HG03460 (cell line): ENCODE results near the gene ISCA1.

ENCODE experiments used
- ATAC-seq: cut with Tn5 transposase; IDR thresholded peaks from one replicate; pipeline ENCODE4 v1.9.1; 2021; ENCODE audit not compliant: unreplicated experiment

ISCA1 gene

DNA sequence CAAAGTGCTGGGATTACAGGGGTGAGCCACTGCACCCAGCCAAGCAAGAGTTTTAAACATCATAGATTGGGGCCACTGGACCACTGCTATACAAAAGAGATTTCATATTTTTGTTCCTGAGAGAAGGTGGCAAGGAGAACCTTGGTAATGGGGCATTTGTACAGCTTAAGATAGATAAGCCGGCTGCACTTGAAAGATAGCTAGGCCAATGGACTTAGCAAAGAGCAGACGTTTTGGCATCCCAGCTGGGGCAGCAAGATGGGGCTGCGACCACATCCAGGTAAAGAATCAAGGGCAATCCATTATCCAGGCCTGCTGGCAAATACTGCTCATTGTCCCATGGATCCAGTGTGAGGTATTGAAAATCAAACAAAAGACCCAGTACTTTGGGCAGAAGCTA is 3.9 kb upstream of the ISCA1 start:
- no peak for ATAC-seq

DNA sequence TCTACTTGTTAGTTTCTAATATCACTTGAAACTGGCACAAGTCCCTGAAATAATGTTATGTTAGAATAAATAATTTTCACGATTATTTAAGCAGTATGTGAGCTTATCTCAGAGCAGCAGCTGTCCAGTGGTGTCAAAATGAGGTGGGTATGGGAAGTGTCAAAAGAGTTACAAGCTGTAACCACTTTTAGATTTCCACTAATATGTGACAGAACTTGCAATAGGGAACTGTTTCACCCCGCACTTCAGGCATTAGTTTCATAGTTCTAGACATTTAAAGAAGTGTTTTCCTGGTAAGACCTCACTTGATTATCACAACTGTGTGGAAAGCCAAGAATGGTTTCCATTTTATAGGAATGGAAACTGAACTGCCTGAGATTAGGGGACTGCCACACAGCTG is 2.9 kb upstream of the ISCA1 start:
- ATAC-seq: no peak

DNA sequence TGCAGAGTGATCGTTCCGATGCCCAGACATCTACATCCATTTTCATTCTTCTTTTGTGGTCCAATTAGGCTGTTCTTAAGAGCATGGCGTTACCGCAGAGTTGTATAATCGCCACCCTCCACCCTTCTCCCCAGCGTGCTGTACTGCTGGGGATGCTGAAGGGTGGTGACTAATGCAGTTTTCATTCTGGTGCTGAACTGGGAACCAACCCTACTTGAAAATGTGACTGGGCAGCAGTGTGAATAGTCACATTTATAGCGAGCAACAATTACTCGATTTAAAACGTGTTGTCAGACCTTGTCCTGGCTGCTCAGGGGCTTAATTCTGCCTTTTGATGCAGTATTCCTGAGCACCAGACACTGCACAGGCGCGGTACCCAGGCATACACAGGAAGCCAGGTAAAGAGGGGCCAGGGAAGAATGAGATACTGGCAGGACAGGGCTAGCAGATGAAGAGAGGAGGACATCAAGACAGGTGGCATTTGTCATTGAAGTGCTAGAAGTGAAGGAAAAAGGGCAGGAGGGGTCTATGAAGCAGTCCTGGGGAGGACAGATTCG is 719 bp upstream of the ISCA1 start:
- ATAC-seq: peak; percentile 21

DNA sequence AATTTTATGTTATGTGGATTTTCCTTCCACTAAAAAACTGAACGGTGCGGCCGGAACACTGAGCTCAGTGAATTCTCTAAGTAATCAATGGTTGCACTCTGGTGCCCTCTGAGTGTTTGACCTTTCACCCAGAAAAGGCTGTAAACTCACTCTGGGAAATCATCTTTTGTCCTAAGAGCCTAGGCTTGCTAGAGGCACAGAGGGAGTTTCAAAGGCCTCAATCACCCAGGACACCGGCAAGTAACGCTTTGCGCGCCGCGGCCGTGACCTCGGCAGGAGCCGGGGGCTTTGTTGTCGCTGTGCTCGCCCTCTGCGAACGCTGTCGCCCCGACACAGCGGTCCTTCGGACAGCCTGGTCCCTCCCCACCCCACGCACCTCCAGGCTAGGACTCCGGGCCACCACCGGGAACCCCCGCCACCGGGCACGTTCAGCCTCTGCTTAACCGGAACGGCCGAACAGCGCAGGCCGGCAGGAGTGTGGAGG is 703 bp downstream of the ISCA1 start:
- peak; percentile 1 for ATAC-seq

DNA sequence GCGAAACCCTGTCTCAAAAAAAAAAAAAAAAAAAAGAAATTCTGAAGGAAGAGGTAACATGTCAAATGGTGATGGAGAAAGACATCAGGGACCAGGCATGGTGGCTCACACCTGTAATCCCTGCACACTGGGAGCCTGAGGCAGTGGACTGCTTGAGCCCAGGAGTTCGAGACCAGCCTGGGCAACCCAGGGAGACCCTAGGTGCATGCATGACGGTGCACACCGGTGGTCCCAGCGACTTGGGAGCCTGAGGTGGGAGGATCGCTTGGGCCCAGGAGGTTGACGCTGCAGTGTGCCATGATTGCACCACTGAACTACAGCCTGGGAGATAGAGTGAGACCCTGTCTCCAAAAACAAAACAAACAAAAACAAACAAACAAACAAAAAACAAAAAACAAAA is 1.8 kb downstream of the ISCA1 start:
- no peak for ATAC-seq

DNA sequence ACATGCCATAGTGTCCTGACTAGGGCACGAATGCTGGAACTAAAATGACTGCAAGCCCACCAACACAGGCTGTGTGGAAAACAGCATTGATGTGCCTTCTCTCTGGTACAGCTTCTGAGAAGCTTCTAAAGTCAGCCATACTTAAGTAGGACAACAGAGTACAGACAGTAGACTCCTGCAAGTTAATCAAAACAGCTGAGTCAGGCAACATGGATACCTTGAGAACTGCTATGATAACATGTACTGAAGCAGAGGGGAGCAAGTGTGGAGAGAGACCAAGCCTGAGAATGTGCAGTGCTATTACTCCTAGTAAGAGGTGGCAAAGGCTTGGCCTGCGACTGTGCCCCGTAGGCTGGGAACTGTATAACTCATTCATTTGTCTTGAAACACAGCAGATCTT is 2.5 kb downstream of the ISCA1 start:
- no peak for ATAC-seq

DNA sequence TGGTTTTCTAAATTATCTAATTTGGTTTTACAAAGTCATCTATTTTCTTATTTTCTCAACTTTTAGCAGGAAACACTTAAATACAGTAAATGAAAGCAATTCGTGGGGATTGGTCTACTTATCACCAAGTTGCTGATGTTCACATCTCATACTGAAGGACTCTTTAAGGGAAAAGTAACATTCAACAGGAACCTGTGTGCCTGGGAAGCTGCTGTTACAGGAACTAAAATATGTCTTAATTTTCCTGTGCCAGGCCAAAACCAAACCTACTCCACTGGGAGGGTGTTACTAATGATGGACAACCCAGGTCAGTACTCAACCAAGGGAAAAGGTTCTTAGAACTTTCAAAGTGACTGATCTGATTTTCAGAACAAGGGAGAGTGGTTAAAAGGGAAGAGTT is 5.3 kb downstream of the ISCA1 start:
- no peak for ATAC-seq

DNA sequence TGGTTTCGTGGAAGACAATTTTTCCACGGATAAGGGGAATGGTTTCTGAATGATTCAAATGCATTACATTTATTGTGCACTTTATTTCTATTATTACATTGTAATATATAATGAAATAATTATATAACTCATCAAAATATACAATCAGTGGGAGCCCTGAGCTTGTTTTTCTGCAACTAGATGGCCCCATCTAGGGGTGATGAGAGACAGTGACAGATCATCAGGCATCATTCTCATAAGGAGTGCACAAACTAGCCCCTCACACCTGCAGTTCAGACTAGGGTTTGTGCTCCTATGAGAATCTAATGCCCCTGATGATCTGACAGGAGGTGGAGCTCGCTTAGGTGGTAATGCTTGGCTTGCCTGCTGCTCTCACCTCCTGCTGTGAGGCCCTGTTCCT is 6.4 kb downstream of the ISCA1 start:
- ATAC-seq: no peak

DNA sequence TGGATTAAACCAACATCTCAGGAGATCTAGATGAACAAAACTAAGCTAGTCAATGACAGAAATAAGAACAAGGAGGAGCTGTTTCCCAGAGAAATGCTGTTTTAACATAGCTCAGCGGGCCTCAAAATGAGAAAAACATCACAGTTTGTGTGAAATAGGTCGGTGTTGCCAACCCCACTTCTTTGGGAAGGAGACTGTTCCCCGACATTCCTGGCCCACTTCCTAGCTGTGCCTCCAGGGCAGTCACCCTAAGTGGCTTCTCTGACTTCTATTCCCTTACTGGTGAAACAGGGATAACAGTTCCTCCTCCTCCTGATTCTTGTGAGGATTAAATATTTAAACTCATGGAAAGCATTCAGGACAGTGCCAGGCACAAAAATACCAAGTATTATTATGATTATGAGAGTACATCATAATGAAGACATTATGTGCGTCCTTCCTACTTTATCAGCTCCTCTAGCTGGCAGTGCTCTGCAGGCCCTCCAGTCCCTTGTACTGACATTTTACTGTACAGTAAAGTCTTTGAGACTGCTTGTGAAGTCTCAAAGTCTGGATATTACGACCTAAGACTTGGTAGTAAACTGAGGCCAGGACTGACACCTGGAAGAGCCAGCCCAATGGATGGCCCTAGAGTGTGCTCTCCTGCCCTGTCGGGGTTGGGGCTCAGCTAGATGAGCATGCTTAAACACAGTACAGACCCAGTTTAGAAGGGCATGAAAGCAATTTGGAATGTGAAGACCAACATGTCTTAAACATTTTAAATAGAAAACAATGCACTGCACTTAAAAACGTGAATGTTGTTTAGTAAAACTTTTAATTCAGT is 7.3 kb downstream of the ISCA1 start:
- no peak for ATAC-seq

DNA sequence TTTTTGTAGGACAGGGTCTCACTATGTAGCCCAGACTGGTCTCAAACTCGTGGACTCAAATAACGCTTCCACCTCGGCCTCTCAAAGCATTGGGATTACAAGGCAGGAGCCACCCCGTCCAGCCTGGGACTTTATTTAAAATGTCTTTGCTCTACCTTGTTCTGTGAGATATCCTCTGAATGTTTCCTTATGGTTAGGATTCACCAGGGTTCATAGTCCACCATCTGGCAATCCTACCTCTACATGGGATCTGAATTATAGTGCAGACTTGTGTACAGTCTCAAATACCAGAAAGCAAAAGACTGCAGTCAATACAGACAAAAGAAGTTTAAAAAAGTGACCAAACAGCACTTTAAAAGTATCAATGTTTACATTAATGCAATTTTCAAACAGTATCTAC is 10.1 kb downstream of the ISCA1 start:
- ATAC-seq: no peak

DNA sequence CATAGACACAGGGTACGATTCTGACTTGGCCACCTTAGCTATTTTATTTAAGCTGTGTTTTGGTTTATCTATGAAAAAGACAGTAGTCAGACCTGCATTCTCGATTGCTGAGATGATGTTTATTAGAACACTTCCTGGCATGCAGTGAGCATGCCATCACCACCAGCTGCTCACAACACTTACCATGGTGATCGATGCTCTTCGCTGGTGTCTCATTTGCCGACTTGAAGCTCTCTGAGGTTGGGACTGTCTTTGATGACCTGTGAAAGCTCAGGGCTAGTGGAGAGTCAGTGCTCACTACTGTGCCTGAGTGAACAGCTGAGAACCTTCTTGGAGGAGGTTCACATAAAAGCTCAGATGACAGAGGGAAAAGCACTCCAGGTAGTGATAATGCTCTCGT is 18.5 kb downstream of the ISCA1 start:
- no peak for ATAC-seq

DNA sequence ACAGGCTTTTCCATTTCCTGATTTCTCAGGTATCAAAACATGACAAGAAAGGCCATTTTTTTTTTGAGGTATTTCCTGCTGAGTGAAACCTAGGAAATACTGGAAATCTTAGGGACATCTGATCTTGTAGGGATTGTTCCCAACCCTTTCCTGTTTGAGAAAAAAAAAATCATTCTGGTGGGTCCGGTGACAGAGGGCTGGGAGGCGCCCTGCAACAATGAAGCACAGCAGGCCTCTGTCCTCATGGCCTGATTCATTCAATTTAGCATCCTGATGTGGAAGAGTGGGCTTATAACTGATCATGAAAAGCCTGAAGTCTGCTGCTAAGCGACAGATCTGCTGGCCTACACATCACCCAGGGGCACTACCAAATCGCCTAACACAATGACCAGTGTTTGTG is 19.8 kb downstream of the ISCA1 start:
- ATAC-seq: no peak

DNA sequence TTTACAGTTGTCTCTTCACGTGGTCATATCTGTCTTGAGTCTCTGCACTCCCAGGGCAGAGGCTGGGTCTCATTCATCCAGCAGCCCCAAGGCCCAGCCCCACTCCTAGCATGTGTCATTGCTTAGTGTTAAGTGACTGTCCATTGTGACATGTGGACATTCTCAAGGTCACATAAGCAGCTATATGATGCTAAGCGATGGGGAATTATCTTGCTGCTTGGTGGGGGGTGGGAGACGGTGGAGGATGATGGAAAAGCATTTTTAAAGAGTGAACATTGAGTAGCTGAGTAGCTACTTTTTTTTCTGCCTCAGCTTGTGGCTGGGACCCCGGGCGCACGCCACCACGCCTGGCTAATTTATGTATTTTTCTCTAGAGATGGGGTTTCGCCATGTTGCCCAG is 22.8 kb downstream of the ISCA1 start, which contains the start of gene C9orf153:
TSS of gene C9orf153 (minus strand) at position 101 of the 400 bp plus-strand sequence. CDS start 30,054 bp downstream, outside the sequence.
- ATAC-seq: no peak

DNA sequence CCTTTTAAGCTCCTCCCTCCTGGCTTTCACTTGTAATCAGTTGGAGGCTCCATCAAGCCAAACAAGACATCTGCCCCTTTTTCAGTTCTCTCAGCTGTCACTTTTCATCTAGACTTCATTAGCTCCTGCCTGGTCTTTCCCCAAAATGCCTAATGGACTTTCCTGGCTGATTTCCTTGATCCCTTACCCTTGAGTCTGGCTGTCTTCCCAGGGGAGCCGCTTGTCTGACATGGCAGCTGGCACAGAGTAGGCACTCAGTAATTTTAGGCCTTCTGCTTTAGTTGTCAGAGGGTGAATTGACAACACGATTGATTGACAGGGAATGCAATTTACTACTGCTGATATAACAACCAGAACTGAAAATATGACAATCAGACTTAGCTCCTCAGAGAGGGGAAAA is 24.9 kb downstream of the ISCA1 start:
- ATAC-seq: no peak

DNA sequence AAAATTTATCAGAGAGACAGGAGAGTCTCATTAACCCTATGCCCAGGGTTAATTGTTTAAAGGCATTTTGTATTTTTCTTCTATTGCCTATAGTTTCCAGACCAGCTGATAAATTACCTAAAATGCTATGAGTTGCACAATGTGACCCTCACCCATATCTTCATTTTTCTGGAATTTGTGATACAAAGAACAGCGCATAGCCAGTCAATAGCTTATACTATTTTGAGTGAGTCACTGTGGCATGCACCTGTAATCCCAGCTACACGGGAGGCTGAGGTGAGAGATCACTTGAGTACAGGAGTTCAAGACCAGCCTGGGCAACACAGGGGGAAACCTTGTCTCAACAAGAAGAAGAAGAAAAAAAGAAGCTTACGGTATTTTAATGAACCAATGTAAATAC is 25.7 kb downstream of the ISCA1 start:
- no peak for ATAC-seq

DNA sequence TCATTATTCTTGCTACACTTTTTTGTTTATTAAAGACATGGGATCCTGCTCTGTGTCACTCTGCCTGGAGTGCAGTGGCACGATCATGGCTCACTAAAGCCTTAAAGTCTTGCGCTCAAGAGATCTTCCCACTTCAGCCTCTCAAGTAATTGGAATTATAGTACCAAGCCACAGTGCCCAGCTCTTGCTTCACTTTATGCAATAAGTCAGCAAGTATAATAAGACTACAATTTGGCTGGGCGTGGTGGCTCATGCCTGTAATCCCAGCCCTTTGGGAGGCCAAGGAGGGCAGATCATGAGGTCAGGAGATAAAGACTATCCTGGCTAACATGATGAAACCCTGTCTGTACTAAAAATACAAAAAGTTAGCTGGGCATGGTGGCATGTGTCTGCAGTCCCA is 28.8 kb downstream of the ISCA1 start:
- ATAC-seq: no peak

DNA sequence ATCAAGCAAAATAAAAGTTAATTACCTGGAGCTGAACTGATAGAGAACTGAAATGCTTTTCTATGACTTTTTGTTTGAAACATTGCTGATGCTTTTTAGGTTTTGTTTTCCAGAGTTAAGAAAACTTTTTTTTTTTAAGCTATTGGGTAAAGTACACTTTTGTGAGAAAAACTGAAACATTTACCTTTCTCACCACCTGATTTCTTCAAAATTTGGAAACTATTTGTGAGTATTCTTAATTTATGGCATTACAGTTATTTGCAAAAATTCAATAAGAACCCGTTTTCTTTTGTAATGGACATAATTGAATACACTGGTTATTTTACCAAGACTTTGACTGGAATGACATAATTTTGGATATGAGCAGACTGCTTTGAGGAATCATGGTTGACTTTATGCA is 29.5 kb downstream of the ISCA1 start:
- ATAC-seq: no peak

DNA sequence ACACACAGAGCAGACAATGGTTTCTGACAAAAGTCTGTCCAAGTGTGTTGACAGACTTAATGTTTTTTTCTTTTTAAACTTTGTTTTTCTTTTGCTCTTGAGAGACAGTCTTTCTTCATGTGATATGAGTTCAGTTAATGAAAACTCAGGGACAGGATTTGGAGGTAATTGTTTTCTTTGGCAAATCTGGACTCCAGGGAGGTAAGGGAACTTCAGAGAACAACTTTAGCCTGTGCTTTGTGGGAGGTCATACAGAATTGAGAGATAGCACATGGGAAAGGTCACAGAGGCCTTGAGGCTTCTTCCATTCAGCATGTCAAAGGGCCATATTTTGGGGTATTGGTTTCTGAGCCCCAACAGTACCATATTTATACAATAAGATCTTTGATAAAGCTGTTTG is 32.2 kb downstream of the ISCA1 start:
- no peak for ATAC-seq

DNA sequence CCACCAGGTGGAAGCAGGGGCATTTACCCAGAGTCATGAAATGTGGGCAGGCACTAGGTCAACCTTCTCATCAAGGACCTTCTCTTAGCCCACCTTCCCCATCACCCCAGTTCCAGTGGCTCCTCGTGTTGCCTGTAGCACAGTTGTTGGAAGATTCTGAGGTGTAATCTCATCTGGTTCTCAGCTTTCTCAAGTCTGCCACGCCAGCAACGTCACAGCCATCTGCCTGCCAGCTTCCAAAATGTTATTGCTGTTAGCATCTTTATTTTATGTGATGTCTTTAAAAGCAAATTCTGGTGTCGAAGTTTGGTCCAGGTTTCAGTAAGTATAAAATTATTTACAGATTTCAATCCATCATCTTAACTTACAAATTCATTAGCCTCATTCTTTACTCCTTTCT is 33.6 kb downstream of the ISCA1 start:
- no peak for ATAC-seq

DNA sequence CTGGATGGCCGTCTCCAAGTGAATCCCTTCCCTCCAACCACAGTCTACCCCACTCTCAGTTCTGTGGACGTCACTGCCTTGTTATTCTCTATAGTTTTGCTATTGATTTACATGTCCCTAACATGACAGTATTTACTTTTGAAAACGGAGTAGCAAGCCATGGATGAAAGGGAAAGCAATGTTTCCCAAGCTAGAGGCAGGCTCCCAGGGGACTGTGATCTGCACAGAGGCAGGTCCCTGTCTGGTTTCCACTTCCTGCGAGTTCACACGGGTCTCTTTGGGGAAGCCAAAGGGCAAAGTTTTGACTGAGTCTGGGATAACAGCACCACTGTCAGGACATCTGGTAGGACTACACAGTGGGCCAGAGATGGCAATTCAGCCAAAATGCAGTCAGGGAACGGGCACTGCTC is 35.6 kb downstream of the ISCA1 start:
- peak; percentile 94 for ATAC-seq

DNA sequence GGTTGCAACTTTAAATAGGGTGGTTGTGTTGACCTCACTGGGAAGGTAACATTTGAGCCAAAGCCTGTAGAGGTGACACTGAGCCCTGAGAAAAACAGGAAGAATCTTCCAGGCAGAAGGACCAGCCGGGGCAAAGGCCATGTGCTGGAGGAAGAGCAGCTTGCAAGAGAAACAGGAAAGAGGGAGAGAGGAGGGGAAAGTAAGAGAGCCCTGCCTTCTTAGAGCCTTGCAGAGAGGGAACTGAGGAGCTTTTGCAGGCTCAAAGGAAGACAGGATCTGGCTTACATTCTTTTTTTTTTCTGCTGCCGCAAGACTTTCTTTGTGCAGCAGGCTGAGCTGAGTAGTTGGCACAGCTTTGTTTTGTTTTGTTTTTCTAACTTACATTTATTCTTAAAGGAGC is 40.3 kb downstream of the ISCA1 start:
- ATAC-seq: no peak

DNA sequence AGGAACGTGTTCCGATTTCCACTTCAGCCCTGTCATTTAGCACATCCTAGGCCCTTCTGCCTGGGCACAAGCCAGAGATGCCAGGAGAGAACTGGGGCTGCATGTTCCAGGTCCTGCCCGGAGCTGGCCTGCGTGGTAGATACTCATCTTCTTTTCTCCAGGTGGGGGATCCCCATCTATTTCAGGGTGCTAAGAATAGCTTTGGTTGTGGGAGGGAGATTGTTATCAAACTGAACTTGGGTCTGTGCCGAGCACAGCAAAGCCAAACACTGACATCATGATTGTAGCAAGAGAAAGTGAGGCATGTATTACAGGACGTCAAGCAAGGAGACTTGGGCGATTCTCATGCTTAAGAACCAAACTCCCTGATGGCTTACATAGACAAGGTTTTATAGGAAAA is 41.1 kb downstream of the ISCA1 start:
- ATAC-seq: no peak
